ENCODE measurements around the gene NAALADL2. TPM values are rescaled to one million over a fixed set of nuclear protein-coding genes. Genes with fewer than 3 reads are reported as not detected.

Gene NAALADL2
- total RNA-seq, 4 donors from 2014 or later, result 0.85 to 6.3 (median 1.6) TPM

DNA sequence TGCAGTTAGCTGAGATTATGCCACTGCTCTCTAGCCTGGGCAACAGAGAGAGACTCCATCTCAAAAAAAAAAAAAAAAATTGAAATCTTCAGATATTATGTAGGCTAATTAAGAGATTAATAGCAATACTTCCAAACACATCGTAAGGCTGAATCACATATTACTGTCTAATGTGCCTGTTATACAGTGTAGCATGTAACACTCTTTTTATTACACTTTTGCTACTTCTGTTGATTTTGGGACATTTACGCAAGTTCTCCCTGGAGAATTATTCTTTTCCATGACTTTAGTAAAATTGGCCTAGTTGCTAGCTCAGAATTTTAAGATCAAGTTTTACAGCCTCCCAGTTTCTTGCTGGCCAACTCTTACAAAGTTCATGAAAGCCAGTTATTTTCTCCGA is 605.2 kb downstream of the NAALADL2 start:
- intact Hi-C loops (cut with DNase I), result no loop called here
- Histone ChIP-seq H3K4me1 (no peaks in the 10 kb centered on the region), H3K9me3 (peaks cover 0 to 5% (median 0%) of the 10 kb centered on the region in 3 donors), H3K4me3 (no peak overlapping the region), H3K36me3 (no peaks in the 10 kb centered on the region), H3K27ac (no peak overlapping the region), H3K27me3 (no peaks in the 10 kb centered on the region)
- no peak for TF ChIP-seq POLR2A (IDR thresholded peaks at IDR 0.05)
- WGBS, 2 donors, result 81 to 99% methylated on average over 3 of the region's 3 CpGs
- DNase-seq, result no peak

DNA sequence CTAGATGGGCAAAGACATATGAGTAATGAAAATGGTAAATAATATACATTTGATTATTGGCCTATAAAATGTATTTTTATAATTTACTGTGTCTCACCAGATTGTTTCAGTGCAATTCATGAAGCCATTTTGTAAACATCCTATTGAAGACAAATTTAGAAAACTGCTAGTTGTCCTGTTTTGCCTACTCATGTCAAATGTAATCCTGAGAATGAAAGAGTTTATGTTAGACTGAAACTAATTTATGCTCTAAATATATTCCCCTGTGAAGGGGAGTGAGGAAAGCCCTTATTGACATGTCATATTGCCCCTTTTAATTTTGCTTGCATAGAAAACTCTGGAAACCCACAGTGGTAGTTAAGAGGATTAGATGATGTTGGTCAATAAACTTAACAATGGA is 610.0 kb downstream of the NAALADL2 start:
- Histone ChIP-seq H3K9me3 (no peaks in the 10 kb centered on the region), H3K27me3 (no peaks in the 10 kb centered on the region), H3K27ac (no peak overlapping the region), H3K4me3 (no peak overlapping the region), H3K4me1 (no peaks in the 10 kb centered on the region), H3K36me3 (no peaks in the 10 kb centered on the region)
- no peak for TF ChIP-seq POLR2A (IDR thresholded peaks at IDR 0.05)
- DNase-seq, result no peak
- intact Hi-C loops (cut with DNase I), result no loop called here

- 72 to 73% methylated on average over 4 of the region's 4 CpGs for WGBS, 2 donors
- H3K27ac ChIP-seq, result no peak overlapping the region
- no peak overlapping the region for H3K4me3 ChIP-seq
- H3K27me3 ChIP-seq, result no peaks in the 10 kb centered on the region
- no peaks in the 10 kb centered on the region for H3K9me3 ChIP-seq
- H3K4me1 ChIP-seq, result no peaks in the 10 kb centered on the region
- TF ChIP-seq POLR2A (IDR thresholded peaks at IDR 0.05), result no peak
- no peak for TF ChIP-seq CTCF (IDR thresholded peaks at IDR 0.05)
- DNase-seq, result no peak
- intact Hi-C loops (cut with DNase I), result no loop called here
- no peaks in the 10 kb centered on the region for H3K36me3 ChIP-seq
Measured at GRCh38 chr3:175475765-175476164, 616.6 kb downstream of the NAALADL2 start.

DNA sequence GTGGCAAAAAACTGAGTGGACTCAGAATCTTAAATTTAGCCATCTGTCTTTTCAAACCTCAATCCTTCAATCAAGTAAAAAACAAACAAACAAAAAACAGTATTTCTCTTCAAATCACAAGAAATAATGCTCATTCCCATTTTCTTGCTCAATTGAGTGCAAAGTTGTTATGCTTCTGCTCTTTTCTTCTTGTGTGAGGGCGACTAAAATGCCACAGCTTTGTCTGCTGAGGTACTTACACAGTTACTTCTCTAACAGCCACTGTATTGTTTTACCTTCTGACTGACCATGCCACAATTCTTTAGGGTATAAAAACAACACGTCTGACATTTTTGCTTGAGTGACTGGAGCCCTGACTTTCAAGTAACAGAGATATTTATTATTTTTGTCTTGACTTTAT is 617.4 kb downstream of the NAALADL2 start:
- no peak for DNase-seq
- H3K4me1 ChIP-seq, result no peaks in the 10 kb centered on the region
- 51 to 54% methylated on average over 2 of the region's 2 CpGs for WGBS, 2 donors
- no peaks in the 10 kb centered on the region for H3K36me3 ChIP-seq
- TF ChIP-seq POLR2A (IDR thresholded peaks at IDR 0.05) (no peak), CTCF (IDR thresholded peaks at IDR 0.05) (no peak)
- intact Hi-C loops (cut with DNase I), result no loop called here
- no peak overlapping the region for H3K27ac ChIP-seq
- H3K4me3 ChIP-seq, result no peak overlapping the region
- no peaks in the 10 kb centered on the region for H3K27me3 ChIP-seq
- no peaks in the 10 kb centered on the region for H3K9me3 ChIP-seq

GRCh38 chr3:175477651-175478224 is 618.6 kb downstream of the NAALADL2 start:
- Histone ChIP-seq H3K27ac (no peak overlapping the region), H3K36me3 (no peaks in the 10 kb centered on the region), H3K9me3 (no peaks in the 10 kb centered on the region), H3K27me3 (no peaks in the 10 kb centered on the region), H3K4me3 (no peak overlapping the region), H3K4me1 (no peaks in the 10 kb centered on the region)
- DNase-seq, result no peak
- no peak for TF ChIP-seq POLR2A (IDR thresholded peaks at IDR 0.05)
- TF ChIP-seq CTCF (IDR thresholded peaks at IDR 0.05), result no peak
- intact Hi-C loops (cut with DNase I), result no loop called here
- 53 to 71% methylated on average over 2 of the region's 2 CpGs for WGBS, 2 donors

- intact Hi-C loops (cut with DNase I), result no loop called here
- TF ChIP-seq CTCF (IDR thresholded peaks at IDR 0.05) (no peak), POLR2A (IDR thresholded peaks at IDR 0.05) (no peak)
- 69 to 84% methylated on average over 2 of the region's 2 CpGs for WGBS, 2 donors
Measured at GRCh38 chr3:175478301-175478700, 619.2 kb downstream of the NAALADL2 start.

More at GRCh38 chr3:175478301-175478700, 619.2 kb downstream of the NAALADL2 start:
- Histone ChIP-seq H3K36me3 (no peaks in the 10 kb centered on the region), H3K4me1 (no peaks in the 10 kb centered on the region), H3K9me3 (no peaks in the 10 kb centered on the region), H3K27me3 (no peaks in the 10 kb centered on the region), H3K27ac (no peak overlapping the region), H3K4me3 (no peak overlapping the region)
- DNase-seq, result no peak
